IPS-15b (cell line): Measurements from ENCODE around the gene ASIC3.

Experiments
- H3K27me3 ChIP-seq: one replicate; pipeline ENCODE4 v1.6.1; 2013; ENCODE audit warnings: low read length; ENCODE audit not compliant: control insufficient read depth, insufficient read depth
- H3K36me3 ChIP-seq: one replicate; pipeline ENCODE4 v1.6.1; 2013; ENCODE audit warnings: low read length; ENCODE audit not compliant: control insufficient read depth, insufficient read depth
- H3K4me1 ChIP-seq: one replicate; pipeline ENCODE4 v1.6.1; 2013; ENCODE audit warnings: mild to moderate bottlenecking, low read length; ENCODE audit not compliant: control insufficient read depth, insufficient read depth
- H3K4me3 ChIP-seq: one replicate; pipeline ENCODE4 v1.5.1; 2013; ENCODE audit warnings: low read depth, low read length
- H3K9ac ChIP-seq: one replicate; pipeline ENCODE4 v1.6.1; 2013; ENCODE audit warnings: low read depth, mild to moderate bottlenecking, low read length
- H3K9me3 ChIP-seq: one replicate; pipeline ENCODE4 v1.6.1; 2013; ENCODE audit warnings: mild to moderate bottlenecking, low read length; ENCODE audit not compliant: control insufficient read depth, insufficient read depth

The ASIC3 gene

GRCh38 chr7:151016505-151016904 is 31.8 kb upstream of the ASIC3 start:
- no peak overlapping the region for H3K4me3 ChIP-seq
- no peaks in the 10 kb centered on the region for H3K36me3 ChIP-seq
- H3K4me1 ChIP-seq: peaks cover 4% of the 10 kb centered on the region
- H3K27me3 ChIP-seq: peaks cover 61% of the 10 kb centered on the region
- H3K9me3 ChIP-seq: no peaks in the 10 kb centered on the region
- no peak overlapping the region for H3K9ac ChIP-seq

GRCh38 chr7:151016942-151017341 is 31.4 kb upstream of the ASIC3 start:
- H3K36me3 ChIP-seq: no peaks in the 10 kb centered on the region
- H3K4me3 ChIP-seq: no peak overlapping the region
- peaks cover 4% of the 10 kb centered on the region for H3K4me1 ChIP-seq
- no peak overlapping the region for H3K9ac ChIP-seq
- H3K9me3 ChIP-seq: no peaks in the 10 kb centered on the region
- peaks cover 61% of the 10 kb centered on the region for H3K27me3 ChIP-seq

GRCh38 chr7:151017370-151017952 is 30.9 kb upstream of the ASIC3 start:
- Histone ChIP-seq H3K27me3 (peaks cover 59% of the 10 kb centered on the region), H3K9ac (no peak overlapping the region), H3K4me3 (peak overlapping the region; percentile 41), H3K9me3 (no peaks in the 10 kb centered on the region), H3K4me1 (peaks cover 1% of the 10 kb centered on the region), H3K36me3 (no peaks in the 10 kb centered on the region)

GRCh38 chr7:151017953-151018420 is 30.3 kb upstream of the ASIC3 start:
- H3K9ac ChIP-seq: no peak overlapping the region
- H3K4me3 ChIP-seq: peak overlapping the region; percentile 41
- no peaks in the 10 kb centered on the region for H3K9me3 ChIP-seq
- peaks cover 57% of the 10 kb centered on the region for H3K27me3 ChIP-seq
- H3K4me1 ChIP-seq: no peaks in the 10 kb centered on the region
- no peaks in the 10 kb centered on the region for H3K36me3 ChIP-seq

GRCh38 chr7:151018421-151019129 is 29.8 kb upstream of the ASIC3 start:
- Histone ChIP-seq H3K4me1 (no peaks in the 10 kb centered on the region), H3K9me3 (no peaks in the 10 kb centered on the region), H3K9ac (no peak overlapping the region), H3K27me3 (peaks cover 59% of the 10 kb centered on the region), H3K36me3 (no peaks in the 10 kb centered on the region), H3K4me3 (peak overlapping the region; percentile 41)

GRCh38 chr7:151019130-151019447 is 29.2 kb upstream of the ASIC3 start:
- H3K4me3 ChIP-seq: peak overlapping the region; percentile 22

GRCh38 chr7:151020231-151020630 is 28.1 kb upstream of the ASIC3 start:
- H3K9me3 ChIP-seq: no peaks in the 10 kb centered on the region
- no peak overlapping the region for H3K4me3 ChIP-seq
- no peaks in the 10 kb centered on the region for H3K36me3 ChIP-seq
- no peak overlapping the region for H3K9ac ChIP-seq
- H3K4me1 ChIP-seq: no peaks in the 10 kb centered on the region
- H3K27me3 ChIP-seq: peaks cover 50% of the 10 kb centered on the region

More at GRCh38 chr7:151019130-151019447, 29.2 kb upstream of the ASIC3 start:
- H3K9me3 ChIP-seq: no peaks in the 10 kb centered on the region
- H3K4me1 ChIP-seq: no peaks in the 10 kb centered on the region
- no peaks in the 10 kb centered on the region for H3K36me3 ChIP-seq
- peaks cover 58% of the 10 kb centered on the region for H3K27me3 ChIP-seq
- no peak overlapping the region for H3K9ac ChIP-seq

GRCh38 chr7:151023232-151023631 is 25.1 kb upstream of the ASIC3 start:
- H3K9me3 ChIP-seq: no peaks in the 10 kb centered on the region

GRCh38 chr7:151024435-151025056 is 23.8 kb upstream of the ASIC3 start, which contains the start of gene ATG9B:
ATG9B (minus strand) TSS chr7:151024494; CDS start chr7:151024423, 71 bp downstream.
- no peak within 1 kb of the TSS for H3K4me3 ChIP-seq
- H3K36me3 ChIP-seq: no peaks in the 10 kb centered on the region
- peaks cover 26% of the 10 kb centered on the region for H3K27me3 ChIP-seq
- no peak within 1 kb of the TSS for H3K9ac ChIP-seq
- peaks cover 10% of the 10 kb centered on the region for H3K4me1 ChIP-seq
- H3K9me3 ChIP-seq: no peaks in the 10 kb centered on the region

More at GRCh38 chr7:151023232-151023631, 25.1 kb upstream of the ASIC3 start:
- peaks cover 10% of the 10 kb centered on the region for H3K4me1 ChIP-seq
- no peak overlapping the region for H3K9ac ChIP-seq
- H3K27me3 ChIP-seq: peaks cover 39% of the 10 kb centered on the region
- no peaks in the 10 kb centered on the region for H3K36me3 ChIP-seq
- no peak overlapping the region for H3K4me3 ChIP-seq

GRCh38 chr7:151025924-151026671 is 22.2 kb upstream of the ASIC3 start:
- H3K36me3 ChIP-seq: no peaks in the 10 kb centered on the region
- no peak overlapping the region for H3K4me3 ChIP-seq
- H3K9me3 ChIP-seq: no peaks in the 10 kb centered on the region
- peaks cover 12% of the 10 kb centered on the region for H3K27me3 ChIP-seq
- H3K9ac ChIP-seq: no peak overlapping the region
- peaks cover 10% of the 10 kb centered on the region for H3K4me1 ChIP-seq
